HG03159 (cell line): Measurements from ENCODE around the gene LGALS9C.
"Not testable (repeated sequence)": the region's sequence is repeated elsewhere in the genome, so short reads cannot be mapped to it uniquely, and the experiment has no call there.

Source experiments
- ATAC-seq: cut with Tn5 transposase; IDR thresholded peaks from one replicate; pipeline ENCODE4 v1.9.1; 2021; ENCODE audit warnings: mild to moderate bottlenecking, moderate library complexity; ENCODE audit not compliant: unreplicated experiment

Gene LGALS9C

DNA sequence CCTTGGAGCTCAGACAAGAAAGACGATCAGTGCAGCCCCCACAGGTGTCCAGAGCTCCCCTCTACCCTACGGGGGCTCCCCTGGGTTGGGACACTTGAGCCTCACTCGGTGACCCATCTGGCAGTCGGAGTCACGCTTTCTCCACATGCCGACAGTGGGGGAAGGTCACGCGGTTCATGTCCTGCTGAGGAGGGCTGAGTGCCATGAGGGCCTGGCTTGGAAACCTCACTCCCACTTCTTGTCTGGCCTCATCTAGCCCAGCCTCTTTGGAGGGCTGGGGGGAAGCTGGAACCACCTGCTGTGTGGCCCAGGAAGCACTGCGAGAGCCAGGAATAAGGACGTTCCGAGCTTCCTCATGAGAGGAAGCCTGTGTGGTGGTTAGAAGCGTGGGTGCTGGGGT lies 1.8 kb downstream of the LGALS9C start:
- not testable (repeated sequence) for ATAC-seq

DNA sequence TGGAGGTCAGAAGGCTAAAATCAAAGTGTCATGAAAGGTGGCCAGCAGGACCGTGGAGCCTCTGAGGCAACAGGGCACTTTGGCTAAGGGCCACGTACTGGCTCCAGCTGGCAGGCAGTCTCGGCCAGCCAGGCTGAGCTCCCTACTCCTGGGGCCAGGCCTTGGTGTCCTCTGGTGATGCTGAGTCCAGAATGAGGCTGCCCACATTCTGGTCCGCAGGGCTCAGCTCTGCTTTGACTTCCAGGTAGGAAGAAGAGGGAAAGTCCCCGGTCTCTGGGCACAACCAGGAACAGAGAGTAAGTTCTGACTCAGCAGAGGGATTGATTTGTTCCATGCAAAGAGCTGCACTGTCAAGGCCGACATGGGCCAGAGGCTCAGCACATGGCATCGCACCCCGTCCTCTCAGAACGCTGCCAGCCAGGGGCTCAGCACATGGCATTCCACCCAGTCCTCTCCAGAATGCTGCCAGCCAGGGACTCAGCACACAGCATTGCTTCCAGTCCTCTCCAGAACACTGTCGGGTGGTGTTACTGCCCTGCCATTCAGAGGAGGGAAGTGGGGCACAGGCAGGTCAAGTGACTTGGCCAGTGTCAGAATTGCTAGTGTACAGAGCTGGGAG lies 2.5 kb downstream of the LGALS9C start:
- not testable (repeated sequence) for ATAC-seq

DNA sequence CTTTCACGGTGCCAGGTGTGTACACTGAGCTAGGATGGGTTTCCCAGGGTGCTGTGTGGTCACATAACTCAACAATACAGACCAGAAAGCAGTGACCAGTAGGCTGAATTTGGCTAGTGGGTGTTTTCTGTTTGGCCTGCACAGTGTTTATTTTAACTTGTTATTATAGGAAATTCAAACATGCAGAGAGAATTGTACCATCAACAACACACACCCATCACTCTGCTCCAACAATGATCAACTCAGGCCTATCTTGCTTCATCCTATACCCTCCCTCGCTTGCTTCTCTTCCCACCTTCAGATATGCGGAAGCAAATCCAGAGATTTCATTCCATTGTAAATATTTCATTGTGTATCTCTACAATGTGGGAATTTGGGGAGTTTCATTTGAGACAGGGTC lies 5.2 kb downstream of the LGALS9C start:
- not testable (repeated sequence) for ATAC-seq

DNA sequence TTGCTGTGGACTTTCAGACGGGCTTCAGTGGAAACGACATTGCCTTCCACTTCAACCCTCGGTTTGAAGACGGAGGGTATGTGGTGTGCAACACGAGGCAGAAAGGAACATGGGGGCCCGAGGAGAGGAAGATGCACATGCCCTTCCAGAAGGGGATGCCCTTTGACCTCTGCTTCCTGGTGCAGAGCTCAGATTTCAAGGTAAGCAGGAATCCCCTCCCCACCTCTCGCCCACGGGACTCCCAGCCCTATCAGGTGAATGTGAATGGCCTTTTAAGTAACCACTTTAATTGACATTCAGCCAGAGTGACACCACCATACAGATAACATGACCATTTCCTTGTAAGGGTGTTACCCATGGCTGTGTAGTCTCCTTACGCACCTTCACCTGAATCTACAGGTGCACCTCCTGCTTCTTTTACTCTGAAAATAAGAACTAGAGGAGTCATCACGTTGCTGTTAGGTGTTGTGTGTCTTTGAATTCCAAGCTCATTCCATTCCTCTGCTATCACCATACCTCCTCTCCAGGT lies 9.4 kb downstream of the LGALS9C start:
- ATAC-seq = not testable (repeated sequence)

DNA sequence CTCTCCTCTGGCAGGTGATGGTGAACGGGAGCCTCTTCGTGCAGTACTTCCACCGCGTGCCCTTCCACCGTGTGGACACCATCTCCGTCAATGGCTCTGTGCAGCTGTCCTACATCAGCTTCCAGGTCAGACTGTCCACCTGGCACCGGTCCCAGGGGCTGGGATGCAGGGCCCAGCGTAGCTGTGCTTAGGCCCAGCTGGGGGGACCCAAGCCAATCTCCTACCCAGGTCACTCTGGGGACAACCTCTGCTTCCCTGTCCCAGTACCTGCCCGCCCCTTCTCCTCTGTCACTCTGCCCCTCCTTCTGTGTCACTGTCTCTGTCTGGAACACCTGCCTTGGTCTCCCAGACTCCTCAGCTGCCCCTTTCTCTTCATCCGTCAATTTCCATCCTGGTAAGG lies 11.0 kb downstream of the LGALS9C start:
- ATAC-seq = not testable (repeated sequence)

DNA sequence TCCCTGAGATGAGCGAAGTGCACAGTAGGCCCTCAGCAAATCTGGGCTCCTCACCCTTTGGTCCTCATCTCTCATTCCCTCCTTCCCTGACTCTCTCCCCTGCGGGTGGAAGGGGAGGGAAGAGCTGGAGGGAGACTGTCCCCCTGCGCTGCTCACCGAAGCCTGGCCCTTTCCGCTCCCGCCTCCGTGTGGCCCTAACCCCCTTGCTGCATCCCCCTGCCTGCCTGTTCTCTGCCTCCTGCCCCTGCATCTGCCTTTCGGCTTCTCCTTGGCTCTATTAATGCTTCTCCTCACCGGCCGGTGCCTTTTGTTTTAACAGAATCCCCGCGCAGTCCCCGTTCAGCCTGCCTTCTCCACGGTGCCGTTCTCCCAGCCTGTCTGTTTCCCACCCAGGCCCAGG lies 12.0 kb downstream of the LGALS9C start:
- ATAC-seq = not testable (repeated sequence)

DNA sequence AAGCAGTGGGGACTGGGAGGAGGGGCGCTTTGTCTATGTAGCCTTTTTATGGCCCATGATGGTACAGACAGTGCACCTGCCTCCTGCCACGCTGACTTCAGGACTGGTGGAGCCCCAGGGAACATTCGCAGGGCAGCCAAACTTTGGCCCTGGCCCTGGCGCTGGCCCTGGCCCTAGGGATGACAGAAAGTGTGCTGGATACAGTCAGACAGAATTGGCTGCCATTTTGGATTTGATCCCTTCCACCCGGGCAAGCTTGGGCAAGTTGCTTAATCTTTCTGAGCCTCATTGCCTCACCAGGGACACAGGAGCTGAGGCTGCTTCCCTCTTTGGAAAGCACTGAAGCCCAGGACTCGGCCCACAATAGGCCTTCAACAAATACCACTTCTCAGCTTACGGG lies 13.4 kb downstream of the LGALS9C start:
- ATAC-seq = not testable (repeated sequence)

DNA sequence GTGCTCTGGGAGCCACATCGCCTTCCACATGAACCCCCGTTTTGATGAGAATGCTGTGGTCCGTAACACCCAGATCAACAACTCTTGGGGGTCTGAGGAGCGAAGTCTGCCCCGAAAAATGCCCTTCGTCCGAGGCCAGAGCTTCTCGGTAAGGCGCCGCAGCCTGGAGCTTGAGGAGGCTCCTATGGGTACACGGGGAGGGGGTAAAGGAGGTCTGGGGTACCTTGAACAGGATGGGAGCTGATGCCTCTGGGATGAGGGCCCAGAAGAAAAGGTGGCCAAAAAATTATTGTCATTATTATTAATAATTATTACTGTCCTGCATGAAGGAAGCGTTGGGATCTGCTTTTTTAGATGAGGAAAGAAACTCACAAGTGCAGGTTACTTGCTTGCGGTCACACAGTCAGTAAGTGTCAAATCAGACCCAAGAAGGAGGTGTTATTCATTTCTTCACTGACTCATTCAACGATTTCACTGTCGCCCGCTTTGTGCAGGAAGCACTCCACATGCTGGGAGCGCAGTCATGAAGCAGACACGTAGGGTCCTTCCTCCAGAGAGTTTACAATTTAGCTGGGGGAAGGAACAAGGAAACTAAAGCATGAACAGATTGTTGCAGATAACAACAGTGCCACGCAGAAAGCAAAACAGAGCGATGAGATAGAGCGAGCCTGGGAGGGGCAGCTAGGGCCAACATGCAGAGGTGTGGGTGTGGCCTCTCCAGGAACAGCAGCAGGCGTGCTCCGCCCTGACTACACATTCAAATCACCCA lies 16.3 kb downstream of the LGALS9C start:
- not testable (repeated sequence) for ATAC-seq

DNA sequence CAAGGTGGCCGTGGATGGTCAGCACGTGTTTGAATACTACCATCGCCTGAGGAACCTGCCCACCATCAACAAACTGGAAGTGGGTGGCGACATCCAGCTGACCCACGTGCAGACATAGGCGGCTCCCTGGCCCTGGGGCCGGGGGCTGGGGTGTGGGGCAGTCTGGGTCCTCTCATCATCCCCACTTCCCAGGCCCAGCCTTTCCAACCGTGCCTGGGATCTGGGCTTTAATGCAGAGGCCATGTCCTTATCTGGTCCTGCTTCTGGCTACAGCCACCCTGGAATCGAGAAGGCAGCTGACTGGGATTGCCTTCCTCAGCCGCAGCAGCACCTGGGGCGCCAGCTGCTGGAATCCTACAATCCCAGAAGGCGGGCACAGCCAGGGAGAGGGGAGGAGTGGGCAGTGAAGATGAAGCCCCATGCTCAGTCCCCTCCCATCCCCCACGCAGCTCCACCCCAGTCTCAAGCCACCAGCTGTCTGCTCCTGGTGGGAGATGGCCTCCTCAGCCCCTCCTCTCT lies 17.7 kb downstream of the LGALS9C start:
- ATAC-seq = not testable (repeated sequence)

DNA sequence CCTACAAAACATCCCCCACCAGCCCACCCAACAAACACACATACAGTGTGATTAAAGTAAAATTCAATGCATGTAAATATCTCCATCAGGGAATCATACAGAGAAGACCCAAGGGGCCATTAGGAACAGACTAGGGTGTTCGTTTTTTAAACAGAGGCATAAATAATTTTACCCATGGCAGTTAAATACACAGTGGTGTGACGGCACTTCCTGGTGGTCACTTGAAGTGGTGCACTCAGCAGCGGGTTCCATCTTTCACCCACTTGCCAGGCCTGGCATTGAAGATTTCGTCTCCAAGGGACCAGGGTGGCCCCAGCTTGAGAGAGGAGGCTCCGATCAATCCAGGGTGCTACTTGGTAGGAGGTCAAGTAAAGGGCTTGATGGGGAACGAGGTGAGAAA lies 20.5 kb downstream of the LGALS9C start:
- ATAC-seq = not testable (repeated sequence)

DNA sequence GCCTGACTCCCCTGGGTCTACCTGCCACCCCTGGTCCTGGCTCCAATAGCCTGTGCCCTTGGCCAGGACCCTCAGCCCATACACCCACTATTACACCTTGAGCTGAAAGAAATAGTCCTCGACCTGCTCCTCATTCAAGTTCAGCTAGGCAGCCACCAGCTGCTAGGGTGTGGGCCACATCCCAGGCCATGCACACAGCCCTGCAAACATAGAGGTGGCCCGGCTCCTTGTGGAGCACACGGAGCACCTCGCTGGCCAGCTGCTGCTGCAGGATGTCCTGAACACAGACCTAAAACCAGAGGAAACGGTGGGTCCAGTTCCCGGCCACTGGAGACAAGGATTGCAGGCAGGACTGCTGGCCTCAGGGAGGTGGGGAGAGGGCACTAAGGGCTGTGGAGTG lies 22.5 kb downstream of the LGALS9C start:
- not testable (repeated sequence) for ATAC-seq

DNA sequence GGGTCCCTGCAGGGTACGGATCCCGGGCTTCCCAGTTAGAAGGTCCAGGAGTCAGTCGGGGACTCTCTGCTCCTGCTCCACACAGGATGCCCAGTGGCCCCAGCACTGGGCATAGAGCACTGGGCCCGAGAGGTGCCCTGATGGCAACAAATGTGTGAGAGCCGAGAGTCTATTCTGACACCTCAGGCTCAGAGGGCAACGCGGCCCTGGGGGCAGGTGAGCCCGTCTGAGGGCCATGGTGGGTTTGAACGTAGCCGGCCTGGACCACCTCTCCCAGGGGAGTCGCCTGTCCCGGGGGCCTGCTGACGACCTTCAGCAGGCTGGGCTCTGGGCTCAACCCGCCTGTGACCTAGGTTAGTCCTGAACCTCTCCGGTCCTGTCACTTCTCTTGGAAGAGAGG lies 23.2 kb downstream of the LGALS9C start:
- not testable (repeated sequence) for ATAC-seq

DNA sequence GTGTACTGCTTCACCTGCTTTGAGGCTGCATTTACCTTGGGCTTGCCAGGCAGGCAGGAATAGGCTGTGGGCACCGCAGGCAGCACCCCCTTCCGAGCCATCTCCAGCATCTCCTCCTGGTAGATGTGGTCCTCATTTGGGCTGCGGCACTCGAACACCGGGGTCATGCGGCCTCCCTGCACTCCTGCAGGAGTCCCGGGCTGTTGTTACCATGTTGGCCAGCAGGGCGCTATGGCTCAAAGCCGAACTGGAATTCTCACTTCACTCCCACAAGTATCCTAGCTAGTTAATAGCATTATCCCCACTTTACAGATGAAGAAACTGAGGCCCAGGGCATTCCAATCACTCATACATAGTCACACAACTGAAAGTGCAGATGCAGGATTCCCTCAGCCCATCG lies 23.7 kb downstream of the LGALS9C start:
- ATAC-seq = not testable (repeated sequence)

DNA sequence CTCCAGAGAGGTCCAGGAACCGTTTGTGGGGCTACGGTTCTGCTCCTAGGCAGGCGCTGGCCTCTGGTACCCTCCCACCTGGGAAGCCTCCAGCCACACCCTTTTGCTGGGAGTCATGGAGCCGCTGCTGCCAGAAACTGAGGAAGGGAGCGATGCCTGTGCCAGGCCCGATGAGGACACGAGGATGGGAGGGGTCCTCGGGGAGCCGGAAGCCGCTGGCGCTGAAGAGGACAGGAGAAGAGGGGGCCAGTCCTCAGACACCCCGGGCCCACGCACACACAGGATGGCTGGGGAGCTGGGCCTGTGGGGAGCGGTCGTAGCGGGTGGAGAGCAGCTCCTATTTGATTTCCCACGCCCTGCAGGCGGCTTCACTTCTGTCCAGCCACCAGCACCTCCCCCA lies 24.2 kb downstream of the LGALS9C start:
- ATAC-seq = not testable (repeated sequence)

DNA sequence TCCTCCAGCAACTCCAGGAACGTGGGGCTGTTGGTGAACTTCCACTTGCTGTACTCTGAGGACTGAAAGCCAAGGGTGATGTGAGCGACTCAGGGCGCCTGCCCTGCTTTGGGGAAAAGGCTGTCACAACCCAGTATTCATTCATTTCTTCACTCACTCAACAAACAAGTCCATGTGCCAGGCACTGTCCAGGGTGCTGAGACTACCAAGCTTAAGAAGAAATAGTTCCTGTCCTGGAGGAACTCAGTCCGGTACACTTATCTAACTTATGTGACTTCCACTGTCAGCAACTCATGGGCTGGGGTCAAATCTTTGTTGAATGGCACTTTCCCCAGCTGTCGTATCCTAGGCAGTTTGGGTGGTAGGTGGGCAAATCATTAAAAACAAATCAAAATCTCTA lies 26.6 kb downstream of the LGALS9C start:
- ATAC-seq = not testable (repeated sequence)

DNA sequence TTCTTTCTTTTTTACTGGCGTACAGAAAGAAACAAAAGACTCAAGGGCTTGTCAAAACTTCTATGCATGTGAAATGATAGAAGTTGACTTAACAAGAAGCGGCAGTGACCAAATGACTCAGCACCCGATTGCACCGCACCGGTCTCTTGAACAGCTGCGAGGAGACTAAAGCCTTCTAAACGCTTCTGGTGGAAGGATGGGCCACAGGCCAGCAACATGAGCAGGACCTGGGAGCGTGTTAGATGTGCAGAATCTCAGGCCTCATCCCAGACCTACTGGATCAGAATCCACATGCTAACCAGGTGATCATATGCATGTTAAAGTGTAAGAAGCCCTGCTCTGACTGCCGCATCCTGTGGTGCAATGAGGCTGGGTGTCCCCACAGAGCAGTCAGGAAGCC lies 31.1 kb downstream of the LGALS9C start:
- ATAC-seq = not testable (repeated sequence)

DNA sequence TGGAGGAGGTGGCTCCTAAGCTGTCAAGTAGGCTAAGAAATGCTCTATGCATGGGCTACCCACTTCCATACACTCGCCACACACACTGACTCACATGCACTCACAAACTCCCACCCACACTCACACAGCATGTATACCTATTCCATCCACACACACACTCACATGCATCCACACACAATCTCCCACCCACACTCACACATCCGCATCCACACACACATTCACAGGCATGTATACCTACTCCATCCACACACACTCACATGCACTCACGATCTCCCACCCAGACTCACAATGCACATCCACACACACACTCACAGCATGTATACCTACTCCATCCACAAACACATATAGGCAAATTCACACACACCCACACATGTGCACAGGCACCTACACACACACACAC lies 32.1 kb downstream of the LGALS9C start:
- not testable (repeated sequence) for ATAC-seq

DNA sequence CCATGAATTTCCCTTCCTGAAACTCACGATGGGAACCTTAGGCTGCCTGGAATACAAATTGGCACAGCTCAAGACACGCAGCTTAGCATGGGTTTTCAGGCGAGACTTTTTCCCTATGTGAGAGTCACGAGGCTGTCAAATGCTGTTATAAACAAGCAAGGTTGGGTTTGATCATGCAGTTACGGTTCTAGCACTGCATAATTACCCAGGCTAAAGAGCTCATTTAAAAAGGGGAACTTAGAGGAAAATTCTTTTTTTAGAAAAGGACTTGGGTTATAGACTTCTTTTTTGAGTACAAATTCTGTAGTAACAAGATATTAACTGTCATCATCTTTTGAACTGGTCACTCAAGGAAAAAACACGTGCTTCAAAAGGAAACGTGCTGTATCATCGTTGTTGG lies 44.5 kb downstream of the LGALS9C start:
- ATAC-seq = not testable (repeated sequence)

DNA sequence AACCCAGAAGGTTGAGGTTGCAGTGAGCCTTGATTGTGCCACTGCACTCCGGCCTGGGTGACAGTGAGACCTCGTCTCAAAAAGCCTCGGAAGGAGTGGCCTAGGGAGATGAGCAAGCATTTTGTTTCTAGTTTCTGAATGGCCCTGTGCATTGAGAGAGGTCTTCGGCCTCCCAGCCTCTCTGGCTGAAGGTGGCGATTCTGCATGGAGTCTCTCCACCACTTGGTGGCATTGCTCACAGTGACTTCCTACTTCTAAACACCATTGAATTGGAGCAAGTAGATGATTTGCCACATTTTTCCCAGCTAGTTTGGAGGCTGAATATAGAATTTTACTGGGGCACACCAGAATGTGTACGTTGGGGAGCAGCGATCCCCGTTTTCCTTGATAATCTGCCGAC lies 48.4 kb downstream of the LGALS9C start:
- ATAC-seq = not testable (repeated sequence)

DNA sequence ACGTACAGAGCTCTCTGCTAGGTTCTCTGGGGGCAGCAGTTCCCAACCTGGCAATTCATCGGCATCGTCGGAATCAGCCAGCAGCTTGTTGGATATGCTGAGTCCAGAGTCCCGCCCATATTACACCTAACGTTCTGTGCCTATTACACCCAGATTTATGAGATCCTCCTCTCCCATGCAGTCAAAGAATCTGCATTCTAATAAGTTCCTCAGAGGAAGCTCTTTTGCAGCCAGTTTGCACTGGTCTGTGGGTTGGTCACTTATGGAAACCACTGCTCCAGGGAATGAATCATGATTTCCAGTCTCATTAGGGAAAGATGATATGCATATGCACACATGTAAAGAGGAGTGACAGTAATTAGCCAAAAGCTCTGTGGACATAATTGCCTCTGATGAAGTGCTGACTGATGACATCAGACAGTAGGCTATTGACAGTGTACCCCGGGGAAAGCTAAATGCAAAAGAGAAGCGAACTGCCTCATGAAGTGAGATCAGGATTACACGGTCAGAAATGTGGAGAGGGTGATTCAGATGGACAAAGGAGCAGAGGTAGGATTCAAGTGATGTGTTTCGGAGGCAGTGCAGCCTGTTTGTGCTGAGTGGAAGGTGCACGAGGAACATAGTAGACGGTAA lies 49.7 kb downstream of the LGALS9C start:
- not testable (repeated sequence) for ATAC-seq

DNA sequence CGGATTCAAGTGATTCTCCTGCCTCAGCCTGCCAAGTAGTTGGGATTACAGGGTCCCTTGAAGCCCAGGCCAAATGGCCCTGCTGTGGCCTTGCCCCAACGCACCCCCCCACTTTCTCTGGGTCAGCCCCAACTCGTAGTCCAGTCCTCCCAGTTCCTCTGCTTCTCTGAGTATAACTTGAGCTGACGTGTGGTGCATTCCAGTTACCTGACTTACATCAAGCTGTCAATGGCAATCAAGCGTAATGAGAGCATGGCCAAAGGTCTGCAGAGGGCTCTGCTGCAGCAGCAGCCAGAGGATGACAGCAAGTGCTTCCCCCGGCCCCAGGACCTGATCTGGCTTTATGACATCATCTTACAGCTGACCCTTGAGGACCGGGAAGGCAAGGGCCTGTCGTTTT lies 50.8 kb downstream of the LGALS9C start:
- not testable (repeated sequence) for ATAC-seq
